GM12873 (cell line): ENCODE data around the gene ZNF688.

ENCODE experiments used
- CTCF ChIP-seq: IDR thresholded peaks from 2 replicates; pipeline ENCODE4 v1.5.1; 2012; ENCODE audit warnings: low read depth, mild to moderate bottlenecking, moderate library complexity, low read length, control low read depth; ENCODE audit not compliant: insufficient read depth; ENCODE audit errors: missing control alignments

The ZNF688 gene

GRCh38 chr16:30535106-30535776 is 36.3 kb downstream of the ZNF688 start:
- no peak for TF ChIP-seq CTCF

- peak; percentile 2 for TF ChIP-seq CTCF
These were observed 37.0 kb downstream of the ZNF688 start, which contains the start of gene ZNF747 for GRCh38 chr16:30534368-30535105. Gene ZNF747, minus strand, starts transcription at chr16:30534858. Its CDS starts 179 bp downstream, at chr16:30534679.

GRCh38 chr16:30533748-30534367 is 37.7 kb downstream of the ZNF688 start:
- no peak for TF ChIP-seq CTCF

GRCh38 chr16:30533146-30533522 is 38.4 kb downstream of the ZNF688 start:
- no peak for TF ChIP-seq CTCF

- TF ChIP-seq CTCF = no peak
These were observed 39.0 kb downstream of the ZNF688 start for GRCh38 chr16:30532285-30533145.

GRCh38 chr16:30530163-30531037 is 41.1 kb downstream of the ZNF688 start:
- TF ChIP-seq CTCF = no peak
